GM10266 (cell line): ENCODE results near the gene MORN4.

ENCODE experiments used
- DNase-seq: peaks from one replicate; pipeline ENCODE4 v3.0.0; 2012; ENCODE audit errors: extremely low spot score
- CTCF ChIP-seq: IDR thresholded peaks from 2 replicates; pipeline ENCODE4 v1.5.1; 2012; ENCODE audit warnings: mild to moderate bottlenecking, low read depth; ENCODE audit not compliant: control insufficient read depth, insufficient read depth; ENCODE audit errors: missing control alignments

MORN4 gene

DNA sequence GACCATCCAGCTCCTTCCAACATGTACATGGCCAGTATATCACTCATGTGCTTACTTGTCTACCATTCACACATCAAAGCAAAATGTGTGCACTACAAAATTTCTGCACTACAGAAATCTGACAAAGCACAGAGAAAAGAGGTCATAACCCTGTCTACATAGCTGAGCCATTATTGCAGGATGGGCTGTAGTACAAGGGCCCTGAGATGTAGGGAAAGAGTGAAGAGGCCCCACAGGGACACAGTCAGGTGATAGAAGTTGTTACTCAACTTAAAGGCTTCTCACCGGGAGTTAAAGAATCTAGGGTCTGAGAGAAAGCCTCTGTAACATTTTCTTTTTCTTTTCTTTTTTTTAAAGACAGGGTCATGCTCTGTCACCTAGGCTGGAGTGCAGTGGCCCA lies 36.3 kb upstream of the MORN4 start:
- TF ChIP-seq CTCF: no peak

DNA sequence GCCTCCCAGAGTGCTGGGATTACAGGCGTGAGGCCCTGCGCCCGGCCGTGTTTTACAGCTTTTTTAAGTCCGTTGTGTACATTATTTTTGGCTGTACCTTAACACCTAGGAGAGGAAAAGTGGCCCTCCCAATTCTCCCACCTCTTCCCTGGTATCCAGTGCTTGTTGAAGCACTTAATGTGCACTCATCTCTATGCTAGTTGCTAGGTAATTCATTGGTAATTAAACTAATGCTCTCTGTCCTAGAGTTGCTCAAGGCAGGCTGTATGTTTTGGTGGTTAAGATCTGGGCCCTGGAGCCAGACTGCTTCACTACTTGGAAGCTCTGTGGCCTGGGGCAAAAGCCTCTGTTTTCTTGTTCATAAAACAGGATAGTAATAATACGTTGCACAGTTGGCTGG lies 34.2 kb upstream of the MORN4 start:
- TF ChIP-seq CTCF: no peak
- DNase-seq: no peak

More for the DNA sequence above, 36.3 kb upstream of the MORN4 start:
- DNase-seq: no peak

DNA sequence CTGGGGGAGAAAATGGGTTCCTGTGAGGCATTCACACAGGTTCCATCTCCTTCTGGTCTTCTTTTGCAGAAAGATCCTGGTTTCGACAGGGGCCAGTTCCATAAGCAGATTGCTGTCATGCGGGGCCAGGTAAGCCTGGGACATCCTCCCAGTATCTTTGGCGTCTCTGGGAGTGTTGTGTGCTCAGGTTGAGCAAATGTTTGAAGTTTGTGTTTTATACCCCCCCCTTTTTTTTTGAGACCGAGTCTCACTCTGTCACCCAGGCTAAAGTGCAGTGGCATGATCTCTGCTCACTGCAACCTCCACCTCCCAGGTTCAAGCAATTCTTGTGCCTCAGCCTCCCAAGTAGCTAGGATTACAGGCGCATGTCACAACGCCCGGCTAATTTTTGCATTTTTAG lies 33.7 kb upstream of the MORN4 start:
- TF ChIP-seq CTCF: no peak
- DNase-seq: no peak

DNA sequence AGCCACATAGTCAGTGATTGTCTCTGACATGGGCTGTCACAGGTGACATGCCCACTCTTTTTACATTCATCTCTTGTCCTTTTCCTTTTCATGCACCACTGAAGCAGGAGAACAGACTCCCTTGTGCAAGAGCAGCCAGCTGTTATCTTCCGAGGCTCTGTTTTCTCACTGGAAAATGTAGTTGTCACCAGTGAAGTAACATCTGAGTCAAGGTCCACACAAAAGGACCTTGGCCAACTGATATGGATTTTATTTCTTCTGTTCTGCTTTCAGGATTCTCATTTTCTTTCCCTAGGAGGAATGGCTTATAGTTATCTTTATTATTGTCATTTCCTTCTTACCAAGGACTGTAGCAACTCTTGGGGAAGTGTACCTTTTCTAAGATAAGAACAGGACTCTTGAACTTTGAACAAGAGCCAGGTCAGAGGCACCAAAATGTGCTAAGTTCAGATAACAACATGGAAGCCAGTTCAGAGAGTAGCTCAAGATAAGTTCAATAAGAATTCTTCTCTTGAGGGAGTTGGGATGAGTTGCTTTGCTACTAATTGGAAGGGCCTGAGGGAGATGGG lies 31.1 kb upstream of the MORN4 start:
- no peak for DNase-seq
- no peak for TF ChIP-seq CTCF

GRCh38 chr10:97659589-97659988 lies 26.3 kb upstream of the MORN4 start:
- TF ChIP-seq CTCF: no peak

GRCh38 chr10:97656777-97657176 lies 23.5 kb upstream of the MORN4 start:
- no peak for DNase-seq
- no peak for TF ChIP-seq CTCF

More at GRCh38 chr10:97659589-97659988, 26.3 kb upstream of the MORN4 start:
- no peak for DNase-seq

DNA sequence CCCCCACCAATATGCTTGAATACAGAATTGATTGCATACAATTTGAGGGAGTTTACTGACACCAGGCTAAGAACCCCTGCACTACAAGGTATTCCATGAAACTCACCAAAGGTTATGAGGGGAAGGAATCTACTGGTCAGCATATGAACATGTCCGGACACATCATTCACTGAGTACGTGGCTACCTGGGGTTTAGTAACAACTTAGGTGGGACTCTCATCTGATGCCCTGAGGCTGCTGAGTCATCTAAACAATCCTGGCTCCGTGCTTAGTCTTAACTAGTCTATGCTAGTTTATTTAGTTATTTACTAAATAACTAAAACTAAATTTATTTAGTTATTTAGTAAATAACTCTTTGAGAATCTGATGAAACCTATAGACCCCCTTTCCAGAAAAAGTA lies 18.5 kb upstream of the MORN4 start:
- no peak for TF ChIP-seq CTCF
- no peak for DNase-seq
